NCI-H1105 treated with DMSO at 0.1 percent for 48 hours (cell line): Measurements from ENCODE around the gene CELSR2.
"Not testable (repeated sequence)": the region's sequence is repeated elsewhere in the genome, so short reads cannot be mapped to it uniquely, and the experiment has no call there.

ENCODE experiments used
- DNase-seq: peaks from one replicate; lab custom pipeline; 2025; lab: John Stamatoyannopoulos, UW

CELSR2 gene

DNA sequence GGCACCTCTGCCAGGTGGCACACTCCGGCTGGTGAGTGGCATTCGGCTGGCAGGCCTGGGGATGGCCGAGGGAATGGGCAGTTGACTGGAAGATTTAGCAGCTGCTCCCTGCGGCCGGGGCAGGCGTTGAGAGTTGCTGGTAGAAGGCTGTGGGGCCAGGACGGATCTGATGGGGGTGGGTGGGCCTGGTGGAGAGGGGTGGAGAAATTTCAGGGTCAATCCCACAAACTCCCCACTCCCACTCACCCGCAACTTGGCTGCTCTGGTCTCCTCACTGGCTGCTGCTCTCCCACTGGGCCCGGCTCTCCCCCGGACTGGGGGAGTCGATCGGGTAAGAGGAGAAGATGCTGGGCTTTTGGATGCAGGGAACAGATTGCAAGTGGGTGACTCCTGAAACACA lies 31.5 kb downstream of the CELSR2 start:
- DNase-seq = no peak

DNA sequence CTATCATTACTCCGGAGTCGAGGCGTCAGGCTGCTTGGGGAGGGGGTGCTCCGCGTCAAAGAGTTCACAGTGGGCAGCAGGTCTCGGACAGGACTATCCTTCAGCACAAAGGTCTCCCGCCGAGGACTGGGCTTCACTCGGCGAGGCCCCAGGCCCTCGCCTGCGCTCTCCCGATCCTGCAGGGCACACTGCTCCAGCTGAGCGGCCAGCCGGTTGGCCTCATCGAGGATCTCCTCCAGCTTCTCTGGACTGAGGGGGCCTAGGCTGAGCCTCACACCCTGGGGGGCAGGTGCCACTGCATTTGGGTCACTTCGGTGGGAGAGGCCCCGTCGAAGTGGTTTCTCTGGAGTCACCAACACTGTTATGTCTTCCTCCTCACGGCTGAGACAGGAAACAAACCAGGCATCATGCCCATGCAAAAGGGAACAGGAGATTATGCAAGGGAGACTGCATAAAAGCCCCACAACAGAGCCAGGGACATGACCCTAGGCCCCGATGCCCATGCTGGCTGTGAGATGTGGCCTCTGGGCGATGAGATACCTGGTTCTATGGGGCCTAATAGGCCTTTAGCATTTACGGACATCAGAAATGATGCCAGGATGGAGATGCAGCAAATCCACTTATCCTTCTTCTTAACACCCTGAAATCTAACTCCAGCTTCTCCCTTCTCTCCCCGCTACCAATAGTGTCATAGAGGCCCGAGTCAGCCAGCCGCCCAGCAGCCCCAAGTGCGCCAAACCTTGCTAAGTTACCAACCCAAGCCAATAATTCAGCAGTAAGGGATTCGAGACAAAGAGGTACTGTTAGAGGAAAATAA lies 32.5 kb downstream of the CELSR2 start:
- DNase-seq = no peak

GRCh38 chr1:109282497-109282951 lies 33.2 kb downstream of the CELSR2 start:
- no peak for DNase-seq

- DNase-seq = peak; percentile 96
Observed at GRCh38 chr1:109282952-109283747, 33.8 kb downstream of the CELSR2 start, which contains the start of gene PSRC1. PSRC1 (minus strand) TSS chr1:109283145.

DNA sequence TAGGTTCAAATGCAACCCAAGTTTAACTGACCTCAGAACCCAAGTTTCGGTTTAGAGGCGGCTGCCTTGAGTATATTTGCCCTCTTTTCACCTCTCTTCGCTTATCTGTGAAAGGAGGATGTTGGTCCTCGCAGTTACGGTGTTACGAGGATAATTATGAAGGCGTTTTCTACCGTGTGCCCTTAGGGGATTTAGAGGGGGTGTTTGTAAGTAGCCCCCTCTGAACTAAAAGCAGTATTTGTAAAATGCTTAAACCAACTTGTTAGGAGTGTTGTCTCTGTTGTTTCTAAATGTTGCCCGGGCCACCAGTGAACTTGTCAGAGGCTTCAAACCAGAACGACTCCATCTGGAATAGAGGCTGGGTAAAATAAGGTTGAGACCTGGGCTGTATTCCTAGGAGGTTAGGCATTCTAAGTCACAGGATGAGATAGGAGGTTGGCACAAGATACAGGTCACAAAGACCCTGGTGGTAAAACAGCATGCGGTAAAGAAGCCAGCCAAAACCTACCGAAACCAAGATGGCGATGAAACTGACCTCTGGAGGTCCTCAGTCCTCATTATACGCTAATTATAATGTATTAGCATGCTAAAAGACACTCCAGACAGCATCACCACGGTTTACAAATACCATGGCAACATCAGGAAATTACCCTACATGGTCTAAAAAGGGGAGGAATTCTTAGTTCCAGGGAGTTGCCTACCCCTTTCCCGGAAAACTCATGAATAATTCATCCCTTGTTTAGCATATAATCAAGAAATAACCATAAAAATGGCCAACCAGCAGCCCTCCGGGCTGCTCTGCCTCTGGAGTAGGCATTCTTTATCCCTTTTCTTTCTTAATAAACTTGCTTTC lies 34.6 kb downstream of the CELSR2 start:
- DNase-seq = no peak

GRCh38 chr1:109286762-109287161 lies 37.4 kb downstream of the CELSR2 start:
- DNase-seq = not testable (repeated sequence)

GRCh38 chr1:109290137-109290536 lies 40.8 kb downstream of the CELSR2 start:
- DNase-seq = no peak

- DNase-seq = no peak
Observed at GRCh38 chr1:109290998-109291397, 41.7 kb downstream of the CELSR2 start.

GRCh38 chr1:109292364-109292763 lies 43.0 kb downstream of the CELSR2 start:
- DNase-seq = no peak

DNA sequence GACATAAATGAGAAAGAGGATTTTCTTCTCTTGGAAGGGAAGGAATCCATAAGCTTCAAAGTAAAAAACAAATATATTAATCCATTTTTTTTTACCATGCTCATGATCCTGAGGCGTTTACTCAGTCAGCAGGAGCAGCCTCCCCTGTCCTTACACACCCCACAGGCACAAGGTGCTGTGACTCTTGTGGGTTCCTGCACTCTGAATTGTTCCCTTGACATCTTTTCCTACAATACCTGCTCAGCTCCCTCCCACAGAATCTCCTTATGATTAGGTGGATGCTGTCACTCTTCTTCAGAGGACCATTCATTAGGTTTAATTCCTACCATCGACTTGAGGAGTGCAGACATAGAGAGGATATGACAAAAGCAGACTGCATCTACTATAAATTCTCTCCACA lies 43.7 kb downstream of the CELSR2 start:
- DNase-seq = no peak

DNA sequence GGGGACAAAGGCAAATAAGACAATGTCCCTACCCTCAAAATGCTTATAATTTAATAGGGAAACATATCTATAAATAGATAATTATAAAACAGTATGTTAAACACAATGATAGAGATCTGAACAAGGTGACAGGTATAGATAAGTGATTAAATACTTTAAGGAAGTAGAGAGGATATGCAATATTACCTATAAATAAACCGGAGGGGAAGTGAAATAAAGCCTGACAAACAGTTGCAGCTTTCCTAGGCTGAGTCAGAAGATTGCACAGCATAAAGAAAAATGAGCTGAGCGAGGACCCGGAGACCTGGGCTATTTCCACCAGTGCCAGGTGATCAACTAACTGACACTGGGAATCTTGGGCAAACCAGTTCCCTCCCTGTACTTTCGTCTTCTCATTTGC lies 45.1 kb downstream of the CELSR2 start:
- DNase-seq = no peak

- DNase-seq = no peak
Observed at GRCh38 chr1:109295712-109296415, 46.5 kb downstream of the CELSR2 start.

GRCh38 chr1:109296782-109297181 lies 47.4 kb downstream of the CELSR2 start:
- DNase-seq = no peak

DNA sequence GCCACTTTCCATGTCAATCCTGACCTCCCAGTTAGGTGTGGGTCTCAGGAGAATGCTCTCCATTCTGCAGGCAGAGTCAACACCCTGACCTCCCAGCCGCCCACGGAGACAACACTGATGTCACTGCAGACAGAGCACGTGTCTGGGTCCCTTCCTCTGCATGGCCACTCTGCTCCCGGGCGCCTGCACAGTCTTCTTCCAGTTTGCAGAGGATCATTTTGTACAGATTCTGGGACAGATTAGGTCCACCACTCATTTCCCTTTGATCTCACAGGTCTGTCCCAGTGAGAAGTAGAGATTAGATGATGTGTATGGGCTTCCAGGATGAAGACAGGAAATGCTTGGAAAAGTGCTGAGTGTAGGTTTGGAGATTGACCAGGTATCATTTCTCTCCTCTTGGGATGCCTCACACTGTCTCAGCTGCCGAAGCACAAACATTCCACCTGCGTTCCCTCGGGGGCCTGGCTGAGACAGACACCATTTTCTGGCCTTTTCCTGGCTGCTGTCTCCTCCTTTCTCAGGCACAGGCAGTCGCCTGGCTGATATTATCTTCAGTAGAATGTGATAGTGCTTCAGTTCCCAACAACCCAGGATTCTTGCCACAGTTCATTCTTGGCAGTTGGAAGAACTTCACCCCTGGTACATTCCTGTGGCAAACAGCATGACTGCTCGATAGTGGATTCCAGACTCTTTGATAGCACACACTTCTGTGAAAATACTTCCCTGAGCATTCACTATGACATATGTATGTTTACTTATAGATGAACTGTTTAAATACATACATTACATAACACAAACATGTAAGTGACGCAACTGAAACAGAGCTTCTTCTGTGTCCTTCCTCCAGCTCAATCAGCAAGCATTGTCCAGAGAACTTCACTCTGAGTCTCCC lies 49.6 kb downstream of the CELSR2 start:
- no peak for DNase-seq

- DNase-seq = no peak
Observed at GRCh38 chr1:109299558-109300343, 50.4 kb downstream of the CELSR2 start.

- DNase-seq = no peak
Observed at GRCh38 chr1:109300650-109301151, 51.4 kb downstream of the CELSR2 start.

DNA sequence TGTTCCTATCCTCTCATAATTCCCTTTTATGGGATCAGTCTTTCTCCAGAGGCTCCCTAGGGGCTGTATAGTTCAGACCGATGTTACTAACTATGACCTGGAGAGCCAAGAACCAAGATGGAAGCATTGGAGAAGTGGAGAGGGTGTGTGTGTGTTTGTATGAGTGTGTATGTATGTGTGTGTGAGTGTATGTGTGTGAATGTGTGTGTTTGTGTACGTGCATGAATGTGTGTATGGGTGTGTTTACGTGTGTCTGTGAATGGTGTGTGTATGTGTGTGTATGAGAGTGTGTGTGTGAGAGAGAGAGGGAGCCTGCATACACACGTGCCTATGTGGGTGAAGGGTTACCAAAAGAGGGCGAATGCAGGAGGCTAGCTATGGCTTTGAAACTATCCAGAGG lies 52.5 kb downstream of the CELSR2 start:
- no peak for DNase-seq

- no peak for DNase-seq
Observed at GRCh38 chr1:109304226-109304920, 55.0 kb downstream of the CELSR2 start.

DNA sequence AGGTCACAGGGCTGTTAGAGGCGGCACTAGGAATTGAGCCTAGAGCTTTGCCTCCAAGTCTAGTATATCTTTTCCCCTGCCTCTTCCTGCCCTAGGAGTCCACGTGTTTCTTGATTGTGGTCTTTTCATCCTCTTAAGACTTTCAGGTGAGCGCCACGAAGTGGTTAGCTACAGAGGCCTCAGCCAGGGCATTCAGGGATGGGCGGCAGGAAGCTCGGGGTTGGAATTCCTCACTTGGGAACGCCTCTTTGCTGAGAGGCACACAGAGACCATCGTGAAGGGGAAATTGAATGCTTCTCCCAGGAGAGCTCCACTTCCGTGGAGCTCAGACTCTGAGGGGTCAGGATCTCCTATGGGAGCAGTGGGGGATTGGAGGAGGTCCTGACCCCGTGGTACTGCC lies 56.7 kb downstream of the CELSR2 start:
- DNase-seq = not testable (repeated sequence)
